T-helper 22 cell (primary cell): ENCODE measurements around the gene INHA.

ENCODE experiments used
- DNase-seq: peaks from one replicate; pipeline ENCODE4 v3.0.0-alpha.2; 2020; ENCODE audit warnings: low read depth

Gene INHA

GRCh38 chr2:219559156-219559915 lies 12.8 kb upstream of the INHA start:
- no peak for DNase-seq

GRCh38 chr2:219560037-219560892 lies 11.8 kb upstream of the INHA start:
- no peak for DNase-seq

- DNase-seq, result no peak
Measured at GRCh38 chr2:219560893-219561178, 11.3 kb upstream of the INHA start.

- no peak for DNase-seq
Measured at GRCh38 chr2:219561179-219562048, 10.7 kb upstream of the INHA start.

GRCh38 chr2:219562049-219563020 lies 9.8 kb upstream of the INHA start:
- DNase-seq, result no peak

GRCh38 chr2:219563271-219563928 lies 8.7 kb upstream of the INHA start:
- DNase-seq, result no peak

GRCh38 chr2:219565130-219566080 lies 6.7 kb upstream of the INHA start:
- no peak for DNase-seq

GRCh38 chr2:219566640-219567039 lies 5.5 kb upstream of the INHA start:
- DNase-seq, result no peak

- DNase-seq, result no peak
Measured at GRCh38 chr2:219567131-219567530, 5.0 kb upstream of the INHA start.

- DNase-seq, result no peak
Measured at GRCh38 chr2:219567791-219568361, 4.2 kb upstream of the INHA start.

GRCh38 chr2:219569041-219569440 lies 3.1 kb upstream of the INHA start:
- no peak for DNase-seq

- no peak for DNase-seq
Measured at GRCh38 chr2:219569635-219570034, 2.5 kb upstream of the INHA start.

- DNase-seq, result no peak
Measured at GRCh38 chr2:219570194-219570923, 1.8 kb upstream of the INHA start.

- no peak for DNase-seq
Measured at GRCh38 chr2:219570924-219571310, 1.2 kb upstream of the INHA start.

GRCh38 chr2:219571311-219572236 lies 536 bp upstream of the INHA start, which contains the start of gene OBSL1:
Gene OBSL1 (minus strand): TSS chr2:219571539. CDS start chr2:219571232, 307 bp downstream.
- no peak for DNase-seq

- no peak for DNase-seq
Measured at GRCh38 chr2:219573166-219573565, 1.1 kb downstream of the INHA start.
